Uterus (tissue), 4 donors: ENCODE results near the gene TMEM62. TPM values are rescaled to one million over a fixed set of nuclear protein-coding genes. Genes with fewer than 3 reads are reported as not detected.

Source experiments
- DNase-seq, 2 donors: peaks; one replicate each; pipeline ENCODE4 v3.0.0-alpha.2; 2019 to 2020
- H3K27ac ChIP-seq, 2 donors: fragments of 200-600 bp; sonication (generic); 1 replicate in 1 of 2; 2 replicates in 1 of 2; pipeline ENCODE4 v1.5.1; 2016 to 2018
- H3K27me3 ChIP-seq, 2 donors: fragments of 200-600 bp; sonication (generic); one replicate each; pipeline ENCODE4 v1.5.1; 2018 to 2019; ENCODE audit warnings: control low read depth in 1 of 2
- H3K36me3 ChIP-seq, 2 donors: fragments of 200-600 bp; sonication (generic); one replicate each; pipeline ENCODE4 v1.5.1; 2019; ENCODE audit warnings: control low read depth in 1 of 2
- H3K4me1 ChIP-seq, 2 donors: fragments of 200-600 bp; sonication (generic); one replicate each; pipeline ENCODE4 v1.5.1; 2018 to 2019; ENCODE audit warnings: control low read depth in 1 of 2
- H3K4me3 ChIP-seq, 2 donors: fragments of 200-600 bp; sonication (generic); 1 replicate in 1 of 2; 2 replicates in 1 of 2; pipeline ENCODE4 v1.5.1; 2018 to 2019; ENCODE audit warnings: mild to moderate bottlenecking in 1 of 2
- H3K9me3 ChIP-seq, 2 donors: fragments of 200-600 bp; sonication (generic); one replicate each; pipeline ENCODE4 v1.5.1; 2019; ENCODE audit warnings: control low read depth in 1 of 2
- POLR2A ChIP-seq, 2 donors: fragments of 450-650 bp; IDR thresholded peaks; one replicate each; pipeline ENCODE4 v1.6.1; 2016; ENCODE audit warnings: antibody characterized with exemption in 2 of 2, mild to moderate bottlenecking in 1 of 2, moderate library complexity in 1 of 2
- intact Hi-C: fragments of 100-400 bp; cut with DNase I; formaldehyde crosslinking; loops from one replicate; pipeline ENCODE4 v1.15.1; 2023; ENCODE audit warnings: low total_unique reads
- total RNA-seq, 4 donors: library from RNA; depleted of rRNA in 3 of 4; stranded (reverse); fragments of >200 nt in 3 of 4; gene quantifications; one replicate each; pipeline versions ENCODE4 v1.1.0 to v1.2.4, GENCODE V29; 2014 to 2023
- TF ChIP-seq, protein P1 (sequence below), 4 experiments: fragments of 200-600 bp in 2 of 4; fragments of 450-650 bp in 2 of 4; sonication (generic) in 2 of 4; IDR thresholded peaks; one replicate each; pipeline ENCODE4 v1.5.1; 2016 to 2019; ENCODE audit warnings: antibody characterized with exemption in 4 of 4, mild to moderate bottlenecking in 2 of 4, moderate library complexity in 1 of 4
- donor health status: DM: yes; HTN: yes; CAD: no.

The TMEM62 gene
- total RNA-seq, 4 donors from 2014 or later = 18.8 to 56.6 (median 22.5) TPM

- Histone ChIP-seq H3K36me3 (no peaks in the 10 kb centered on the region), H3K4me3 (no peak overlapping the region)
- intact Hi-C loops = no loop called here
Observed at GRCh38 chr15:43211224-43211735, 77.9 kb downstream of the TMEM62 start.

GRCh38 chr15:43212299-43212698 is 78.9 kb downstream of the TMEM62 start:
- DNase-seq = no peak
- H3K27ac ChIP-seq = no peak overlapping the region
- no peak for TF ChIP-seq POLR2A (IDR thresholded peaks at IDR 0.05)
- TF ChIP-seq, protein P1, sequence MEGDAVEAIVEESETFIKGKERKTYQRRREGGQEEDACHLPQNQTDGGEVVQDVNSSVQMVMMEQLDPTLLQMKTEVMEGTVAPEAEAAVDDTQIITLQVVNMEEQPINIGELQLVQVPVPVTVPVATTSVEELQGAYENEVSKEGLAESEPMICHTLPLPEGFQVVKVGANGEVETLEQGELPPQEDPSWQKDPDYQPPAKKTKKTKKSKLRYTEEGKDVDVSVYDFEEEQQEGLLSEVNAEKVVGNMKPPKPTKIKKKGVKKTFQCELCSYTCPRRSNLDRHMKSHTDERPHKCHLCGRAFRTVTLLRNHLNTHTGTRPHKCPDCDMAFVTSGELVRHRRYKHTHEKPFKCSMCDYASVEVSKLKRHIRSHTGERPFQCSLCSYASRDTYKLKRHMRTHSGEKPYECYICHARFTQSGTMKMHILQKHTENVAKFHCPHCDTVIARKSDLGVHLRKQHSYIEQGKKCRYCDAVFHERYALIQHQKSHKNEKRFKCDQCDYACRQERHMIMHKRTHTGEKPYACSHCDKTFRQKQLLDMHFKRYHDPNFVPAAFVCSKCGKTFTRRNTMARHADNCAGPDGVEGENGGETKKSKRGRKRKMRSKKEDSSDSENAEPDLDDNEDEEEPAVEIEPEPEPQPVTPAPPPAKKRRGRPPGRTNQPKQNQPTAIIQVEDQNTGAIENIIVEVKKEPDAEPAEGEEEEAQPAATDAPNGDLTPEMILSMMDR (IDR thresholded peaks at IDR 0.05) = no peak
- no peaks in the 10 kb centered on the region for H3K9me3 ChIP-seq
- H3K27me3 ChIP-seq = no peaks in the 10 kb centered on the region
- H3K36me3 ChIP-seq = no peaks in the 10 kb centered on the region
- intact Hi-C loops = no loop called here
- no peak overlapping the region for H3K4me3 ChIP-seq
- H3K4me1 ChIP-seq = no peaks in the 10 kb centered on the region

More at GRCh38 chr15:43211224-43211735, 77.9 kb downstream of the TMEM62 start:
- Histone ChIP-seq H3K27me3 (no peaks in the 10 kb centered on the region), H3K4me1 (no peaks in the 10 kb centered on the region), H3K27ac (no peak overlapping the region), H3K9me3 (no peaks in the 10 kb centered on the region)
- DNase-seq = no peak
- TF ChIP-seq, protein P1 (IDR thresholded peaks at IDR 0.05) = no peak
- no peak for TF ChIP-seq POLR2A (IDR thresholded peaks at IDR 0.05)

DNA sequence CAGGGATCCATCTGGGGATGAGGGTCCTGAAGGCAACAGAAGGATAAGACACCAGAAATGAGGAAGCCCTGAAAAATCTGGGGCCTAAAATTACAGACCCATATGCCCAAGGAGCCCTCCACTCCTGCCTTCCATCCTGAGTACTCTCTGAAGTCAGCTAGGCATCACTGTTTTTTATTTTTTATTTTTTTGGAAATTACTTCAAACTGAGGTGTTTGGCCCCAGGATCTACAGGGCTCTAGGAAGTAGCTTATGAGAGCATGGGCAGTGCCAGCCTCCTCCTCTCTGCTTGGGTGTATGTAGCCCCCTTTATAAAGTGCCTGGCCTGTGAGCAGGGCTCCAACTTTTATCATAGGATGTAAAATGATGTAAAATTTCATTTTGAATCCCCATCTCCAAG is 79.6 kb downstream of the TMEM62 start:
- TF ChIP-seq POLR2A (IDR thresholded peaks at IDR 0.05) = no peak
- TF ChIP-seq, protein P1 (IDR thresholded peaks at IDR 0.05) = no peak

DNA sequence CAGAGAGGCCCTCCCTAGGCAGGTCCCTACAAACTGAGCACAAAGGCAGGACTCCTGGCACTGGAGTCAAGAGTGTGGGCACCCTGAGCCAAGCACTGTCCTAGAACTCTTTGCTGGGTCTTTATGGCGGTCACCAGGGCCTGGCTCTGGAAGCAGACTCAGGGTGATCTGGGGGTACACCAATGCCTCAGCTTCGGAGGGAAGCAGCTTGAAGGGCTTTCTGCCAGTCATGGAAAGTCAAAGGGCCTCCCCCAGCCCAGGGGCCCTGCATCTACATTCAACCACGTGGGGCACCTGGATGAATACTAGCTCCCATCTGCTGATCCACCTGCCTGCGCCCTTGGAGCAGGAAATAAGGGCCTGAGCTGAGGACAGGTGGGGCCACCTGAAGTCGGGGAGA is 80.1 kb downstream of the TMEM62 start:
- H3K27me3 ChIP-seq = no peaks in the 10 kb centered on the region
- DNase-seq = no peak
- no peaks in the 10 kb centered on the region for H3K9me3 ChIP-seq
- H3K36me3 ChIP-seq = no peaks in the 10 kb centered on the region
- H3K4me1 ChIP-seq = no peaks in the 10 kb centered on the region
- H3K4me3 ChIP-seq = no peak overlapping the region
- TF ChIP-seq POLR2A (IDR thresholded peaks at IDR 0.05) = no peak
- TF ChIP-seq, protein P1 (IDR thresholded peaks at IDR 0.05) = no peak
- H3K27ac ChIP-seq = no peak overlapping the region
- intact Hi-C loops = no loop called here

More for the DNA sequence above, 79.6 kb downstream of the TMEM62 start:
- no peak overlapping the region for H3K27ac ChIP-seq
- no peak for DNase-seq
- intact Hi-C loops = no loop called here
- H3K9me3 ChIP-seq = no peaks in the 10 kb centered on the region
- no peaks in the 10 kb centered on the region for H3K27me3 ChIP-seq
- no peaks in the 10 kb centered on the region for H3K4me1 ChIP-seq
- no peak overlapping the region for H3K4me3 ChIP-seq
- no peaks in the 10 kb centered on the region for H3K36me3 ChIP-seq

- Histone ChIP-seq H3K36me3 (no peaks in the 10 kb centered on the region), H3K27ac (no peak overlapping the region), H3K27me3 (no peaks in the 10 kb centered on the region), H3K4me1 (no peaks in the 10 kb centered on the region), H3K9me3 (no peaks in the 10 kb centered on the region), H3K4me3 (no peak overlapping the region)
- no peak for DNase-seq
- intact Hi-C loops = no loop called here
- TF ChIP-seq, protein P1 (IDR thresholded peaks at IDR 0.05) = no peak
- TF ChIP-seq POLR2A (IDR thresholded peaks at IDR 0.05) = no peak
Observed at GRCh38 chr15:43214169-43214568, 80.8 kb downstream of the TMEM62 start.
